K562 treated with DMSO at 1 percent for 12 hours (cell line): Measurements from ENCODE around the gene ZNF644. TPM values are rescaled to one million over a fixed set of nuclear protein-coding genes. Genes with fewer than 3 reads are reported as not detected.

Experiments used
- total RNA-seq: library from RNA; unstranded; fragments of 300-600 nt; gene quantifications from 2 replicates; pipeline ENCODE4 v1.2.3, GENCODE V29; 2022; ENCODE audit not compliant: insufficient read depth

ZNF644 gene
- total RNA-seq = 6.9 and 21.4 TPM in 2 replicates

DNA sequence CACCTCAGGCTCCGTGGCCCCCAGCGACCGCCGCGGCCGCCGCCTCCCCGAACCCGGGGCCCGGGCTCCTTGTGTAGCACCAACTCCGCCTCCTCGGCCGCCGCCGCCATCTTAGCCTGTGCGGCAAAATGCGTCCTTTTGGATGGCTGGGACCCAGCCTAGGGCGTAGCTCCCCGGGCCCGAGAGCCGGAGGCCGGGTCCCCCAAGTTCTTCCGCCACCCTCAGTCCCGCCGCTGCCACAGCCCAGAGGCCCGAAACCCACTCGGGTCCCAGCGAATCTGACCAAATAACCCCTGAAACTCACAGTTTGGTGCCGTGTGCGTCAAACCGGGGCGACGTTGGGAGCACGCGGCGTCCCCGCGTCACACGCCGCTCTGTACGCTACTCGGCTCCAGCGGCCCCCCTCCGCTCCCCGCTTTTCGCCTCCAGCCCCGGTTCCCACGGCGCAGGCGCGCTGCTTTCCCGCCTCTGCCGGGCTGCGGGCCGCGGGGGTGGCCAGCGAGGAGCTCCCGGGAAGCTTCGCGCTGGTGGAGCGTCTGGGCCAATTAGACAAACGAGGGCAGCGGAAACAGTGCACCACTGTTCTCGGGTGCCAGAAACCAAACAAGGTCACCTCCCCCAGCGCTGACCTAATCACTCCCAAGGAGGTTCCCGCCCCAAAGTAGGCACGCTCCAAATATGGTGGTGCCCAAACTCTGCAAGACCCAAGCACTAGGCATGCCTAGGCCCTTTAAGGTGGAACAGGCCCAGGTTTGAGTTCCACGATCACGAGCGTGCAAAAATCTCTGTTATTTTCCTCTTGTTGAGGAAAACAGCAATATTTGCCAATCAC is at the start of gene ZNF644:
ZNF644 (minus strand) TSS at position 350 of the 832 bp plus-strand sequence. CDS start 39,682 bp downstream, outside the sequence.

